Measurements from ENCODE around the gene TSSC4.

The TSSC4 gene

GRCh38 chr11:2393111-2393868 lies 7.3 kb upstream of the TSSC4 start:
- TF ChIP-seq CTCF (conservative IDR thresholded peaks at IDR 0.05; ENCODE audit: low read length), result no peak
- no peak overlapping the region for H3K4me3 ChIP-seq (ENCODE audit: low read length)
- no peak for DNase-seq (ENCODE audit: low read depth)

- DNase-seq (ENCODE audit: low read depth), result no peak
- TF ChIP-seq CTCF (conservative IDR thresholded peaks at IDR 0.05; ENCODE audit: low read length), result no peak
- H3K4me3 ChIP-seq (ENCODE audit: low read length), result no peak overlapping the region
Measured at GRCh38 chr11:2393941-2394817, 6.4 kb upstream of the TSSC4 start.

GRCh38 chr11:2394818-2395105 lies 5.8 kb upstream of the TSSC4 start:
- no peak overlapping the region for H3K4me3 ChIP-seq (ENCODE audit: low read length)
- no peak for DNase-seq (ENCODE audit: low read depth)
- TF ChIP-seq CTCF (conservative IDR thresholded peaks at IDR 0.05; ENCODE audit: low read length), result no peak

- no peak overlapping the region for H3K4me3 ChIP-seq (ENCODE audit: low read length)
- DNase-seq (ENCODE audit: low read depth), result no peak
- no peak for TF ChIP-seq CTCF (conservative IDR thresholded peaks at IDR 0.05; ENCODE audit: low read length)
Measured at GRCh38 chr11:2395211-2395730, 5.3 kb upstream of the TSSC4 start.

GRCh38 chr11:2395856-2396255 lies 4.7 kb upstream of the TSSC4 start:
- TF ChIP-seq CTCF (conservative IDR thresholded peaks at IDR 0.05; ENCODE audit: low read length), result no peak
- DNase-seq (ENCODE audit: low read depth), result no peak
- H3K4me3 ChIP-seq (ENCODE audit: low read length), result no peak overlapping the region

- no peak for DNase-seq (ENCODE audit: low read depth)
- no peak overlapping the region for H3K4me3 ChIP-seq (ENCODE audit: low read length)
- no peak for TF ChIP-seq CTCF (conservative IDR thresholded peaks at IDR 0.05; ENCODE audit: low read length)
Measured at GRCh38 chr11:2396471-2396870, 4.1 kb upstream of the TSSC4 start.

All from AG10803 (cell line).